ENCODE data around the gene EPHA5.

The EPHA5 gene

DNA sequence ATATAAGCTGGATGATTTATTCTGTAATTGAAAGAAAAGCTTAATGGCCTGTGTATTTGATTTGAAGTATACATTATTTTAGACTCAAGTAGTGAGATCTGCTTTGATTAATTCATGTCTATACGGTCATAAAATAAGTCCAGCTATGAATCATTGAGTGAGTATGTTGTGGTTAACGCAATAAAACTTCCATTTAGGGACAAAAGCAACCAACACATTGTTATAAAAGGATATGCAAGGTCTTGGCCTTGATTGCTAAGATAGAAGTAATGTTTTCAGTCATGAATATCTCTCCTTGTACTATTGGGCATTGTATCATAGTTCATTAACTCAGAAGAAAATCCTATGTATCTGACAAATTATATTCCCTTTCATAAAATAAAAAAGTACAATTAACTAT is 162.1 kb downstream of the EPHA5 start:
- no peak for DNase-seq (ENCODE audit: low read depth in 1 of 2, low spot score in 1 of 2)

DNA sequence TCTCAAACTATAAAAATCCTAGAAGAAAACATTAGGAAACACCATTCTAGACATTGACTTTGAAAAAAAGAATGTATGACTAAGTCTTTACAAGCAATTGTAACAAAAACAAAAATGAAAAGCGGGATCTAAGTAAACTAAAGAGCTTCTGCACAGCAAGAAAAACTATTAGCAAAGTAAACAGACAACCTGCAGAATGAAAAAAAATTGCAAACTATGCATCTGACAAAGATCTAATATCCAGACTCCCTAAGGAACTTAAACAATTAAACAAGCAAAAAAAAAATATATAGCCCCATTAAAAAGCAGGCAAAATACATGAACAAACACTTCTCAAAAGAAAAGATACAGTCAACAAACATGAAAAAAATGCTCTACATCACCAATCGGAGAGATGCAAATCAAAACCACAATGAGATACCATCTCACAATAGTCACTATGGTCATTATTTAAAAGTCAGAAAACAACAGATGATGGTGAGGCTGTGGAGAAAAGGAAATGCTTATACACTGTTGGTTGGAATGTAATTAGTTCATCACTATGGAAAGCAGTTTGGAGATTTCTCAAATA is 168.1 kb downstream of the EPHA5 start:
- no peak for DNase-seq (ENCODE audit: low read depth in 1 of 2, low spot score in 1 of 2)

DNA sequence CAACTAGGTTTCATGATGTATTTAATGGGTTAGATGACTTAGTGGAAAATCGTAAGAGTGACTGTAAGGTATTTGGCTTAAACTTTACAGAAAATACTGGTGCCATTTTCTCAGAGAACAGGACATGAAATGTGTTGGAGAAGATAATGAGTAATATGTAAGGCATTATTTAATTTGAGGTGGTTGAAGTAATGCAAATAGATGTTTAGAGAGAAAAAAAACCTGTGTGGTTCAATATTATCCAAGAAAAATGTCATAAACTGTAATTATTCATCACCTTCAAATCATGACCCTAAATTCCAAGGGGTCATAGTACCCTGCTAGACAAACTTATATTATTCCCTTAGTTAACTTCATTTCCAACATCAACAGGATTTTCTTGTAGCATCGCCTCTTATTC is 171.7 kb downstream of the EPHA5 start:
- no peak for DNase-seq (ENCODE audit: low read depth in 1 of 2, low spot score in 1 of 2)

DNA sequence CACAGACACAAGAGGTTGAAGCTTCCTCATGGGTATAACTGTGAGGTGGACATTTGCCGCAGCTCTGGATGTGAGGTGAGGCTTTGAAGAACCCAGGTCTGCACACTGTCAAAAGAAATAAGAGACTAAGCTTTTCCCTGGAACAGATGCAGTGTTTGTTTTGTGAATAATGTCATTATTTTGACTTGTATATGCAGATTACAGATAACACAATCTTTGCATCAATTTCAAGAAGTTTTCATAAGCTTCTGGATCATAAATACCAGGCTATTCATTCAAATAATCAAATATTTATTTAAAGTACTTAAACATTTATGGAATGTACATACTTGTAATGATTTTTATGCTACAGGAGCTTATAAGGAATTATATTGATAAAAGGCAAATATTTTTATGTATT is 174.8 kb downstream of the EPHA5 start:
- DNase-seq (ENCODE audit: low read depth in 1 of 2, low spot score in 1 of 2) = no peak

DNA sequence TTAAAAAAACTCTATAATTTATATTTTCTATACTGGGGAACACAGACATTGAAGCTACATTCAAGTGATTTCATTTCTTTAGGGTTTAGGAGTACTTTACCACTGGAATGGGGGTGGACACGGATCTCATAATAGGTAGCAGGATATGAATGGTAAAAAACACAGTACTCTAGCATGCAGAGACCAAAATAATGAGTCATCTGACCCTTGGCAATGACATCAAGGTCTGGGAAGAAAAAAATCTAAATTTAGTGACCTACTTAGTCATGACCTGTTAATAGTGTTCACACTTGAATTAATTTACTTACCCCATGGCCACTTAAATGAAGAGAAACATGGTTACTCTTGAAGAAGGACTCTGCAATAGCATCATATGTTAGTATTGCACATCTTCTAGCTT is 187.9 kb downstream of the EPHA5 start:
- DNase-seq (ENCODE audit: low read depth in 1 of 2, low spot score in 1 of 2) = no peak

DNA sequence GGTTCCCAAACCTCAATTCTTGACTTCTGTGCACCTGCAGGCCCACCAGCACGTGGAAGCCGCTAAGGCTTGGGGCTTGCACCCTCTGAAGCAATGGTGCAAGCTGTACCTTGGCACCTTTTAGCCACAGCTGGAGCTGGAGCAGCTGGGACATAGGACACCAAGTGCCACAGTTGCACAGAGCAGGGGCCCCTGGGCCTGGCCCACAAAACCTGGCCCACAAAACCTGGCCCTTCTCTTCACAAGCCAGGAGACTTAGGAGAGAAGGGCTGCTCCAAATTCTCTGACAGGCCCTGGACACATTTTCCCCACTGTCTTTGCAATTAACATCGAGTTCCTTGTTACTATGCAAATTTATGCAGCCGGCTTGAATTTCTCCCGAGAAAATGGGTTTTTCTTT is 197.8 kb downstream of the EPHA5 start:
- DNase-seq (ENCODE audit: low read depth in 1 of 2, low spot score in 1 of 2) = no peak

DNA sequence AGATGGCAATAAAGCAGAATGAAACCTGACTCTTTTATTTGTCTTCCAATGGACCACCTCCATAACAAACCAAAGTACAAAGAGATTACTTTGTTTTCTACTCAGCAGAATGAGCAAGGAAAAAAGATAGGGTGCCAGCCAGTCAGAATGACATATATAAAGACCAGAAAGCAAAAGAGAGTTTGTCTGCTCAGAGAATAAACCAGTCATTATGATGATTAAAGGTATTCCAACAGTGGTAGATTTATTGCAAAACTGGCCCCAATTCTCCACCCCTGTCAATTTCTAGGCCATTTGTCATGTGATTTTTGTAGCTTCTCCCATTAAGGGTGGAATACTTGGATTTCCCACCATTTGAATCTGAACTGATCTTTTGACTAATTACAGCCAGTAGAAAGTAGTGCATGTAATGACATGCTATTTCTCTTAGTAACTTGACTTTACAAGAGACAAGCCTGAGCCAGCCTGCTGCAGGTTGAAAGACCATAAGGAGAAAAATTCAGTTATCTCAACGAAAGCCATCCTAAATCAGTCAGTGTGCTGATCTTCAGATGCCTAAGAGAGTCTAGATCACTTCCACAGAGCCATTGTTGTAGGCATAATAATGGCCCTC is 203.1 kb downstream of the EPHA5 start:
- DNase-seq (ENCODE audit: low read depth in 1 of 2, low spot score in 1 of 2) = no peak

DNA sequence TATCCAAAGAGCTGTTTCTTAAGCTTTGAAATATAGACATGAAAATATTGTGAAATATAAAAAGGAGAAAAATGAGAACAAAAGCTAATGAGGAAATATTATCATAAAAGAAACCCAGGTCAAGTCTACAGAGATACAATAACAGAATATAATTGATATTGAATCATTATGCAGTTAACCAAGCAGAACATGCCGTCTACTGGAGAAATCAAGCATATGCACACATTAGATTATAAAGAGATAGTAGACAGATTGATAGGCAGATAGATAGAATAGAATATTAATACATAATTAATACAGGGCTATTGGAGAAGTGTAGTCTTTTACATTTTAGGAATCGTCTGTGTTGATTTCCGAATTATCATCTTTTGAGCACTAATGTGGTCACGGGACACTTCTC is 208.5 kb downstream of the EPHA5 start:
- no peak for DNase-seq (ENCODE audit: low read depth in 1 of 2, low spot score in 1 of 2)

DNA sequence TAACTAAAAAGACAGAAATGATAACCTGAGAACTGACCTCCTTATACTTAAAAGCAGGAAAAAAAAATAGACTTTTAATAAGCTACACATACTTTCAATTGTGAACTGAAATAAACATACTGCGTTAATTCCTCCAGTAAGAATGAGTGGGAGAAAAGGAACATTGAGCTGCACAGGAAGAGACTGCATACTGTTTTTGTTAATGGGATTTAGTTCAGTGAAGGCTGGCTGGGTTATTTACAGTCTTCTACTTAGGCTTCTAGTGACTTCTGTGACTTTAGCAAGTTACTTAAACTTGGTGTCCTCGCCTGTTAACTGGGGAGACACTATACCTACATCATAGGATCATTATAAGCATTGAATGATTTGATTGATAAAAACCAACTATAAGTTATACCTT is 213.3 kb downstream of the EPHA5 start:
- no peak for DNase-seq (ENCODE audit: low read depth in 1 of 2, low spot score in 1 of 2)

DNA sequence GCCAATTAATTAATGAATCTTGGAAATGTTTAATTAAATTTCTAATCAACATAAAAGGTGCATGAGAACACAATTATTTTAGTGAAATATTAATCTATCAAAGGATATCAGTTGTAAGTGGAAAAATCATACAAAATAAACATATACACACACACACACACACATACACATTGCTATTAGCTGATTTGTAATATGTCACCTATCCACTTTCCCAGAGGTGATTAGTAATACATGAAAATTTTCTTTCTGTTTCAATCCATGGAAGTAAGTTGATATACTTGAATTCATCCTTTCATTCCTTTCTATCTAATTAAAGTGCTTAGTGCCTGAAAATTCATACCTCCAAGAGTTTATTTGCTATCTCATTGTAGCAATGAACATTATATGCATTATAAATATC is 213.7 kb downstream of the EPHA5 start:
- no peak for DNase-seq (ENCODE audit: low read depth in 1 of 2, low spot score in 1 of 2)

DNA sequence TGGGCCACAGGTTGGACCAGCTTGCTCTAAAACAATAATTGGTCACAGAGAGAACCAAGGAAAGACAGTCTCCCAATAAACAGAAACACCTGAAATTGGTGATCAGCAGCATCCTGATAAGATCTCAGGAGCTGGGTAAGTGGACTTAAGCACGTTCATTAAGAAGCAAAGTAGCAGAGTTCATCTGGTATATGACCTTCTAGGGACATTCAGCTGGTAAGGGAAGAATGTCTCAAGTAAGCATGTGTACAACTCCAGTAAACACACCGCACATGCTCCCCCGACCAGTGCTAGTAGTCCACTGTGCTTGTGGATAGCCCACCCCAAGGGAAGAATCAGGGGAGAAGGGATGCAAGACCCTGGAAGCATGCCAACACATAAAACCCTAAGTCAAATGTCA is 216.9 kb downstream of the EPHA5 start:
- no peak for DNase-seq (ENCODE audit: low read depth in 1 of 2, low spot score in 1 of 2)

DNA sequence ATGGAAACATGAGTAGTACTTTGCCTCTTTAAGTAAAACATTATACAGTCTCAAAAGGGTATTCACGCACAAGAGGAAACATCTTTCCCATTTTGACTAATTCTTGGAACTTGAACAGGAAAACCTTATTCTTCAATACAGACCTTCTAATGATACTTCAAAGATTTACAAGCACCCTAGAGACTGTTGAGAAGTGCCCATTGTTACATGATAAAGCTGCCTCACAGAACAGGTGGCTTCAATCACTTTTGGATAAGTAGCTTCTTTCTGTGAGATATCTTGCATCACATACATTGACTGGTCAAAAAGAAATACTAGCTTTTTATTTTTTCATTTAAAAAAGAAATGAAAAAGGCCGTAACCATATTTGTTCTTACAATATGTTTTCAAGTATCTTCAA is 219.4 kb downstream of the EPHA5 start:
- DNase-seq (ENCODE audit: low read depth in 1 of 2, low spot score in 1 of 2) = no peak

DNA sequence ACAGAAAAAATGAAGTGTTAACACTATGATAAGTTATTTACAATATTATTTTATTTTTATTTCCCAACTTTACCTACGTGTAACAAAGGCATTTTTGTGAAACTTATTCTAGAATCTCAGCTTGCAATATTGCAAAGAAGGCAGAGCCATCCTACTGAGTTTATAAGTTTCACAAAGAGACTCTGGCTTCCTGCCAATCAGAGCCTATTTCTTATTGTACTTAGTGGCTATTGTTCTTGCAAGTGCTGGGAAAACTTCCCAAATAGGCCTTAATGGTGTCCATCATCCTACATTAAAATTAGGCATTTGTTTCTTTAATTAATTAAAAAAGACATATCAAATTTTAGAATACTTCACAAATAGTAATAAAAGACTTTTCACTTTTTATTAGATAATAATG is 233.2 kb downstream of the EPHA5 start:
- DNase-seq (ENCODE audit: low read depth in 1 of 2, low spot score in 1 of 2) = no peak

DNA sequence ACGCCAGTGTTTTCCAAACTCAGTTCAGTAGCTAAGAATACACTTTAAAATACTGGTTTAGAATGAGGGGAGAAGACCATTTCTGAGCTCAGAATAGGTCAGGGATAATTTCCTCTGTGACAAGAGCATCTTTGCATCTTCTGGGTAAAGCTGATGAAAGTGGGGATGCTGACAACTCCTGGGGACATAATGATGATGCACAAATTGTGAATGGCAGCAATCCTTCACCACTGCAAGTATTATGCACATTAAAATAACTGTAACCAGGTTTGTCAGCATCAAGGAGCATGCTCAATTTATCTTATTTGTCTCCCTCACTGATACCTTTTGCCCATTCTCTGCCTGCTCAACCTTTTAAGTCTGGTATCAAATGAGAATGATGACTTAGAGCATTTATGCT is 248.2 kb downstream of the EPHA5 start:
- DNase-seq (ENCODE audit: low read depth in 1 of 2, low spot score in 1 of 2) = no peak

DNA sequence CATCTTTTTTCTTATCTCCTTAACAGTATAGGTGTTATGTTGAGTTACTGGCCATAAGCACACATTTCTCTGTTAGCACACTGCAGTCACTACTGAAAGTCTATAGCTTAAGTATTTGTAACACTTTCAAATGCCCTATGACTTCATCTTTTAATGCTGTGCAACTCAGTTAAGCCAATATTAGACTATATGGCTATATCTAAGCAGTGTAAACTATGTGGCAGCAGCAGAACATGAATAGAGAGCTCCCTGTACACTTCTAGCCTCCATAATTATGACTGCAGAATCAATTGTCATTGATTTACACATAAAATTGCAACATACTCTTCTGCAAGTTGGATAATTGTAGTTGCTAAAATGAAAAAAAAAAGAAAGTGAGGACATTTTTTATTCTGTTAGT is 250.3 kb downstream of the EPHA5 start:
- no peak for DNase-seq (ENCODE audit: low read depth in 1 of 2, low spot score in 1 of 2)

DNA sequence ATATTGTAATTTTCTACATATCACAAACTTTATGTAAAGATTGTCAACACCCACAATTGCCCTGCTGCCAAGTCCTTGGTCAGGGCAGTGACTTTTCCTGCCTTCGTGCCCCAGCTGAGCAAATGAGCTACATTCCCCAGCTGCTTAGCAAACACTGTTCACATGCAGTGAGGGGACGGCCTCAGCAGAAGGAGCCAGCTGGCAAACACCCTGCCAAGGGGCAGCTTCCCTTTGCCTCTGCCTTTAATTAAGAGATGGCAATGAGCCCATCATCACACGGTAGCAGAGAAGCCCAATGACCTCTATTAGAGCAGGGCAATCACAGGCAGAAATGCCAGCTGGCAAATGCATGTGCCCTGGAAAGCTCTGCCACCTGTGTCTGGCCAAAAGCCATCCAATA is 253.4 kb downstream of the EPHA5 start:
- no peak for DNase-seq (ENCODE audit: low read depth in 1 of 2, low spot score in 1 of 2)

DNA sequence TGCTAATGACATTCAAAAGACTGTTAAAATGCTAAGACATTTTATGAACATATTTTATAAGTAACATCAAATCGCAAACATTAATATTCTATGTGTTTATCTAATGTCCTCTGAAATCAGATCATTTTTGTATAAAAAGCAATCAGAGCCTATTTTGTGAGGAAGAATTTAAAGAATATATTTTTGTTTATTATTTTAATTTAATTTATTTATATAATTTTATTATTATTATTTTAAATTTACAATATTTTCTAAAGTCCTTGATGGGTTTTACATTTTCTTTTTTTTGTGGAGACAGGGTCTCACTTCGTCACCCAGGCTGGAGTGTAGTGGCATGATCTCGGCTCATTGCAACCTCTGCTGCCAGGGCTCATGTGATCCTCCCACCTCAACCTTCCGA is 262.8 kb downstream of the EPHA5 start:
- DNase-seq (ENCODE audit: low read depth in 1 of 2, low spot score in 1 of 2) = no peak

DNA sequence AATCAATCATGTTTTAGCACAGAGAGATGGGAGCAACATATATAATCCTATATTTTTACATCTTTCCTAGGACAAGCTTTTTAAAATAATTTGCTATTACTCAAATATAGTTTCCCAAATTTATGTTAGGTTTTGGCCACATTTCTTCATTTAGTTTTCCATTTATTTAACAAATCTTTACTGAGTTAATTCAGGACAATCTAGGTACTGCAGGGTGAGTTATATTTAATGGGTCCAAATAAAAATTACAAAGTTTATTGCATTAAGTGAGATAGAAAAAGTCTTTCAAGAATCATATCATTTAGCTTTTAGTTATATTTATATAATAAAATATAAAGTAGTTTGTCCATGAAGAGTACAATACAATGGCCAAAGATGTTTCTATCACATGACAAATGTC is 269.2 kb downstream of the EPHA5 start:
- no peak for DNase-seq (ENCODE audit: low read depth in 1 of 2, low spot score in 1 of 2)

DNA sequence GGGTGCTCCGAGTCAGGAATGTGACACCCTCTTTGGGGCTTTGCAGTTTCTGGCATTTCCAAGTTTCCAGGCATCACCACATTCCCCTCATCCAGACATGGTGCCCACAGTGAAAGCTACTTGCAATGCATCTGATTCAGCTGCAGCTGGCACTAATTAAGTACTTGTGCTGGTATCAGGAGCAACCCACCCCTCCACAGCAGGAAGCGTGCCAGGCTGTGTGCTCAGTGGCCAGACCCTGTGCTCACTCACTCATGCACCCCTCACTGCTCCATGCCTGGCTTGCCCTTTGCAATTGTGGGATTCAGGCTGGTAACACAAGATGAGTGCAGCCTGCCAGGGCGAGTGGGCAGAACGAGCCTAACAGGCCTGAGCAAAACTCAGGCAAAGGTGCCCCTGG is 271.2 kb downstream of the EPHA5 start:
- DNase-seq (ENCODE audit: low read depth in 1 of 2, low spot score in 1 of 2) = no peak

DNA sequence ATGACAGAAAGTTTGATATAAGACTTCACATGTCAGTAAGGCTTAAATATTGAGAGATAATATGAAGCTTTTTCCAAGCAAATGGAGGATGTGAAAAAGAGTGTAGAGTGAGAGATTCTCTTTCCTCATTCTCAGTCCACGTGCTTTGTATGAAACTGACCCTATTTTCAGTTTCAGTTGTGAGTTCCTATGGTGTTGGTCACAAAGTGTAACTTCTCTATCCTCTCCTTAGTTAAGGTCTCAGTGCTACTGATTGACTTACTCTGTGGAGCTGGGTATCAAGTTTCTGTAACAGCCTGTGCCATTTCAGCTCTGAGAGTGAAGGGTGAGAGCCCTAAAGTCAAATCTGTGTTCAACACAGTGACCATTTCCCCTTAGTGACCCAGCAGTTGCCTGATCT is 277.2 kb downstream of the EPHA5 start:
- DNase-seq (ENCODE audit: low read depth in 1 of 2, low spot score in 1 of 2) = no peak

DNA sequence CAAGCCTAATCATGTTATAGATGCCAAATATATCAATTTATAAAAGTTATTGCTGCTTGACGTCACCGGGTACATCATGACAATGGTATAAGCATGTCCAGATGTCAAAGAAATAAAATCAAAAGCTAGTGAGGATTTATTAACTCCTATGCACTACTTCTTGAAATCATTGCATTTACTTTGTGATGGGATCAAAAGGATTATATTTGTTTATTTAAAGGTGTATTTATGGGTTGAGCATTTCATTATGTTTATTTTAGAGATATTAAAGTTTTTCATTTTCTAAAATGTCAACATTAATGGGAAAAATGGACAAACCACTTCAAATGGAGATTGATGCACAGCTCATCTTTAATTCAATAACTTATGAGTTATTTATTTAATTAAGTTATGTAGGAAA is 277.8 kb downstream of the EPHA5 start:
- no peak for DNase-seq (ENCODE audit: low read depth in 1 of 2, low spot score in 1 of 2)

DNA sequence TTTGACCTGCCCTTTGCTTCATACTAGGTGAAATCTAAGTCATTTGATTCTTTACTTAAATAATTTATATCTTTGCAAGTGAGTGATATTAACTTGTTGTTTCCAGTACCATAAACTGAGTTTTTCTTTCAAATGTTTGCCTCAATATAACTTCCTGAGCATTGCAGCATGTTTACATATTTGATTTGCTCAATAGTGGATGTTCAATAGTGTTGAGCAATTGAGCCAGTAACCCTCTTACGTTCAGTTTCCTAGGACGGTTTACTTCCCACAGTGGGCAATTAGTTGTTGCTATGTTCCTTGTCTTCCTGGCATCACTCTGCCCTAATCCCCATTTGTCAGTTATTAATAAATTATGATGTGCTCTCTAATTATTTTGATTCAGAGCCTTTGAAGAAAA is 278.5 kb downstream of the EPHA5 start:
- no peak for DNase-seq (ENCODE audit: low read depth in 1 of 2, low spot score in 1 of 2)

DNA sequence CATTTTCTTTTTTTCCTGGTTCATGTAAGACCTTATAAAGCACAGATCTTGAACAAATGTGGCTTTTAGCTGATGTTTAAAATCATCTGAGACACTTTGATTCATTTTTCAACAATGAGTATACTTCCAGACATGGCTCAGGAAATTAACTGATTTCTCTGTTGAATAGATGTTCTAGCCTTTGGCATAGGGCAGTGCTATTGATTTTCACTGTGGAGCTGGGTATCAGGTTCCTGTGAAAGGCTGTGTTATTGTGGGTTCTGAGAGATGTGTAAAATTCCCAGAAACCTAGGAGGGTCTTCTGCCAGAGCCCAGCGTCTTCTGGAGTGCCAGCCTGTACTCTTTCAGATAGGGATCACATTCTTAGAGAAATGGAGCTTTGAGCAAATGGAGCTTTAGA is 278.9 kb downstream of the EPHA5 start:
- DNase-seq (ENCODE audit: low read depth in 1 of 2, low spot score in 1 of 2) = no peak

DNA sequence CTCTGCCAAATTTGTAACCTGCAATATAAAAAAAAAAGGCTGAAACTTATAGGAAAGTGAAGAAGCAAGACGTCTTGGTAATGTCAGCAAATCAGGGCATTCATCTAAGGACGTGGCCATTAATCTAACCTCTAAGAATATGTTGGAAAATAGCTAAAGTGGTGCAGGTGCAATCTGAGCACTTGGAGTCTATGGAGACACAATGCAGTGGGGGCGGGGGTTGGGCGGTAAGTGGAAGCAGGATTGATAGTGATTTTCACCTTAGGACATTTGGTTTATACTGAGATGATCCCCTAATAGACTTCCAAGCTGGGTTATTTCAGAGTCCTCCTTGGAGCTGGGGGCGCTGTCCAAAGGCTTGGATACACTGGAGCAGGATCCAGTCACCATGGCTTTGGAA is 283.4 kb downstream of the EPHA5 start:
- no peak for DNase-seq (ENCODE audit: low read depth in 1 of 2, low spot score in 1 of 2)
